Glutamatergic neuron (in vitro differentiated cells): Measurements from ENCODE around the gene BMPER. TPM values are rescaled to one million over a fixed set of nuclear protein-coding genes. Genes with fewer than 3 reads are reported as not detected.

Experiments
- DNase-seq: peaks from one replicate; pipeline ENCODE4 v3.0.0; 2022
- H3K27ac Mint-ChIP-seq: one replicate; pipeline ENCODE4 v1.8.0; 2020; ENCODE audit warnings: mild to moderate bottlenecking, mixed read lengths, inconsistent platforms; ENCODE audit not compliant: unreplicated experiment
- H3K27me3 Mint-ChIP-seq: one replicate; pipeline ENCODE4 v1.8.0; 2020; ENCODE audit warnings: mild to moderate bottlenecking, moderate library complexity, mixed read lengths, inconsistent platforms; ENCODE audit not compliant: unreplicated experiment
- H3K36me3 Mint-ChIP-seq: one replicate; pipeline ENCODE4 v1.8.0; 2020; ENCODE audit warnings: mild to moderate bottlenecking, mixed read lengths, inconsistent platforms; ENCODE audit not compliant: unreplicated experiment
- H3K4me1 Mint-ChIP-seq: one replicate; pipeline ENCODE4 v1.8.0; 2020; ENCODE audit warnings: mild to moderate bottlenecking, low read depth, mixed read lengths, inconsistent platforms; ENCODE audit not compliant: unreplicated experiment
- H3K4me3 Mint-ChIP-seq: one replicate; pipeline ENCODE4 v1.8.0; 2020; ENCODE audit warnings: mild to moderate bottlenecking, mixed read lengths, inconsistent platforms; ENCODE audit not compliant: unreplicated experiment
- H3K9me3 Mint-ChIP-seq: one replicate; pipeline ENCODE4 v1.8.0; 2020; ENCODE audit warnings: mild to moderate bottlenecking, moderate library complexity, mixed read lengths, inconsistent platforms; ENCODE audit not compliant: unreplicated experiment
- CTCF ChIP-seq: fragments of 200-600 bp; sonication (generic); IDR thresholded peaks from one replicate; pipeline ENCODE4 v1.5.0; 2021; ENCODE audit not compliant: partially characterized antibody, unreplicated experiment
- total RNA-seq: library from RNA; stranded (reverse); fragmentation: NEBNext Ultra II Directional; extraction: Animal tissue kit (Norgen Biotek cat#: 25700); gene quantifications from one replicate; pipeline ENCODE4 v1.2.1, GENCODE V29; 2021; ENCODE audit not compliant: unreplicated experiment

Gene BMPER
- total RNA-seq, 1 donor from 2014 or later = 16.2 TPM

GRCh38 chr7:33950047-33950714 lies 44.8 kb downstream of the BMPER start:
- no peak for DNase-seq
- TF ChIP-seq CTCF = no peak
- Mint-ChIP-seq H3K36me3 (no peaks in the 10 kb centered on the region), H3K27me3 (peaks cover 3% of the 10 kb centered on the region), H3K27ac (no peak overlapping the region), H3K4me1 (peaks cover 2% of the 10 kb centered on the region), H3K4me3 (no peak overlapping the region), H3K9me3 (peaks cover 2% of the 10 kb centered on the region)

- Mint-ChIP-seq H3K27ac (no peak overlapping the region), H3K36me3 (no peaks in the 10 kb centered on the region), H3K27me3 (peaks cover 3% of the 10 kb centered on the region), H3K4me3 (no peak overlapping the region), H3K4me1 (no peaks in the 10 kb centered on the region), H3K9me3 (peaks cover 2% of the 10 kb centered on the region)
- no peak for DNase-seq
- no peak for TF ChIP-seq CTCF
Observed at GRCh38 chr7:33952824-33953223, 47.5 kb downstream of the BMPER start.

- Mint-ChIP-seq H3K4me3 (no peak overlapping the region), H3K9me3 (no peaks in the 10 kb centered on the region), H3K27me3 (peaks cover 2% of the 10 kb centered on the region), H3K27ac (no peak overlapping the region), H3K4me1 (no peaks in the 10 kb centered on the region), H3K36me3 (no peaks in the 10 kb centered on the region)
- no peak for TF ChIP-seq CTCF
- no peak for DNase-seq
Observed at GRCh38 chr7:33958104-33958503, 52.8 kb downstream of the BMPER start.

- Mint-ChIP-seq H3K9me3 (no peaks in the 10 kb centered on the region), H3K36me3 (no peaks in the 10 kb centered on the region), H3K4me1 (no peaks in the 10 kb centered on the region), H3K27ac (no peak overlapping the region), H3K27me3 (peaks cover 2% of the 10 kb centered on the region), H3K4me3 (no peak overlapping the region)
- DNase-seq = no peak
- no peak for TF ChIP-seq CTCF
Observed at GRCh38 chr7:33959676-33960075, 54.3 kb downstream of the BMPER start.

- no peak for DNase-seq
- no peak for TF ChIP-seq CTCF
- Mint-ChIP-seq H3K36me3 (no peaks in the 10 kb centered on the region), H3K9me3 (no peaks in the 10 kb centered on the region), H3K4me3 (no peak overlapping the region), H3K4me1 (no peaks in the 10 kb centered on the region), H3K27ac (no peak overlapping the region), H3K27me3 (peaks cover 2% of the 10 kb centered on the region)
Observed at GRCh38 chr7:33961948-33962347, 56.6 kb downstream of the BMPER start.
